Hepatocyte (in vitro differentiated cells): ENCODE data around the gene CRYBG2. TPM values are rescaled to one million over a fixed set of nuclear protein-coding genes. Genes with fewer than 3 reads are reported as not detected.
A peak's percentile ranks its signal among the peaks of the same experiment; 100 is the strongest.

Experiments used
- DNase-seq: peaks from one replicate; pipeline ENCODE4 v3.0.0-alpha.2; 2016; ENCODE audit warnings: low spot score
- H2AFZ ChIP-seq: fragments of 200-600 bp; sonication (generic); 2 replicates; pipeline ENCODE4 v1.6.0; 2016; ENCODE audit warnings: antibody characterized with exemption, mild to moderate bottlenecking
- H3K27ac ChIP-seq: fragments of 200-600 bp; sonication (generic); 2 replicates; pipeline ENCODE4 v1.5.1; 2016; ENCODE audit warnings: mild to moderate bottlenecking
- H3K27me3 ChIP-seq: fragments of 200-600 bp; sonication (generic); 2 replicates; pipeline ENCODE4 v1.6.1; 2016
- H3K36me3 ChIP-seq: fragments of 200-600 bp; sonication (generic); replicated peaks from 2 replicates; pipeline ENCODE4 v1.5.1; 2016; ENCODE audit warnings: low read depth; ENCODE audit not compliant: insufficient read depth
- H3K4me1 ChIP-seq: fragments of 200-600 bp; sonication (generic); 2 replicates; pipeline ENCODE4 v1.5.1; 2016; ENCODE audit warnings: mild to moderate bottlenecking, moderate library complexity; ENCODE audit not compliant: insufficient read depth
- H3K4me2 ChIP-seq: fragments of 200-600 bp; sonication (generic); 2 replicates; pipeline ENCODE4 v1.6.0; 2016
- H3K4me3 ChIP-seq: fragments of 200-600 bp; sonication (generic); 2 replicates; pipeline ENCODE4 v1.5.1; 2016; ENCODE audit warnings: mild to moderate bottlenecking
- H3K79me2 ChIP-seq: fragments of 200-600 bp; sonication (generic); 2 replicates; pipeline ENCODE4 v1.6.0; 2017; ENCODE audit warnings: mild to moderate bottlenecking
- H3K9me2 ChIP-seq: fragments of 200-600 bp; sonication (generic); replicated peaks from 2 replicates; pipeline ENCODE4 v1.6.0; 2017; ENCODE audit warnings: mild to moderate bottlenecking; ENCODE audit not compliant: insufficient read depth
- H3K9me3 ChIP-seq: fragments of 200-600 bp; sonication (generic); 2 replicates; pipeline ENCODE4 v1.5.1; 2016; ENCODE audit warnings: low read depth, mild to moderate bottlenecking
- H4K20me1 ChIP-seq: fragments of 200-600 bp; sonication (generic); 2 replicates; pipeline ENCODE4 v1.6.0; 2016; ENCODE audit warnings: mild to moderate bottlenecking; ENCODE audit not compliant: insufficient read depth, poor library complexity, severe bottlenecking
- EZH2 ChIP-seq: fragments of 200-600 bp; sonication (generic); IDR thresholded peaks from 2 replicates; pipeline ENCODE4 v1.6.1; 2016; ENCODE audit warnings: antibody characterized with exemption, mild to moderate bottlenecking, borderline replicate concordance
- EZH2phosphoT487 ChIP-seq: fragments of 200-600 bp; sonication (generic); IDR thresholded peaks from one replicate; pipeline ENCODE4 v1.6.1; 2018; ENCODE audit warnings: antibody characterized with exemption, mild to moderate bottlenecking, low read depth, moderate library complexity; ENCODE audit not compliant: unreplicated experiment, severe bottlenecking
- WGBS: methylation state at CpG from one replicate; pipeline ENCODE4 v1.1.6; 2016; ENCODE audit warnings: low lambda C conversion rate; ENCODE audit errors: missing lambda C conversion rate; 5-methylcytosine and 5-hydroxymethylcytosine counted together
- polyA plus RNA-seq: library from polyadenylated mRNA; unstranded; fragments of >200 nt; fragmentation: Nextera tagmentation; extraction: Ambion mirVana; gene quantifications from 2 replicates; pipeline ENCODE4 v1.2.1, GENCODE V29; 2016
- total RNA-seq: library from RNA; depleted of rRNA; stranded (reverse); fragments of >200 nt; gene quantifications from 2 replicates; pipeline ENCODE4 v1.2.3, GENCODE V29; 2014
- TF ChIP-seq, protein P1 (sequence below): fragments of 200-600 bp; sonication (generic); IDR thresholded peaks from 2 replicates; pipeline ENCODE4 v1.5.1; 2016; ENCODE audit warnings: antibody characterized with exemption, mild to moderate bottlenecking; ENCODE audit not compliant: poor library complexity

CRYBG2 gene
- total and polyA plus RNA-seq, 2 experiments from 2014 or later: 15.6 to 20.1 TPM

DNA sequence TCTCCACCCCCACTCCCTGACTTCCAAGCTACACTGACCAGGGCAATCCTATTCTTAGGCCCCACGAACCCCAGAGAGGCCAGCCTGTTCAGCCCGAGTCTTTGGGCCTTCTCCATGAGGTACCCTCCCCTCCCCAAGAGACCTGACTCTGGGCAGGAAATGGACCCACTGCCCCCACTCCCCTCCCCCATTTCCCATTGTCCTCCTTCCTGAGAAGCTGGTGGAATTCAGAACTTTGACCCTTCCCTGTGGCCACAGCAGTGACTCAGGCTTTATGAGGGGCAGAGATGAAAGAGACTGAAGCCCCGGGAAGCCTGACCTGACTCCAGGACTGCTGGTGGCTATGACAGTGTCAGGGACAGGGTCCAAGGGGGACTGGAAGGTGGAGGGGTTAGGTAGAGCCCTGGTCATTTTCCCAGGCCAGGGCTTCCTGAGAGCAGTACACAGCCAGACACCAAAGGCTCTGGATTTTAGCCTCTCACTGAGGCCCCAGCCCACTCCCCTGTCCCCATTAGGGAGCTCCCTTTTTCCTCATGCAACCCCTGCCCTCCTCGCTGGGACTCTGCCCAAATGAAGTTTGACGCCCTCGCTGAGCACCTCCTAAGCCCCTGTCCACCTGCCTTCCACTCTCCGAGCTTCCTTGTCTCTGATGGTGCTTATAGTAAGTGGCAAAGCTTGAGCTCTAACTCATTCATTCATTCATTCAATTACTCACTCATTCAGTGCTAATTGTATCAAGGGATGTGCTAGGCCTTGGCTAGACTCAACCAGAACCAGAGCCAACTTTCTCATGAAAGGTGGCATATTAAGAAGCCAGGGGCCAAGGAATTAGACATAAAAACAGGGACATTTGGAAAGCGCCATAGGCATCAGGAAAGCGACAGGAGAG is 3.0 kb downstream of the CRYBG2 start:
- H3K4me3 ChIP-seq: no peak overlapping the region
- H3K9me2 ChIP-seq: no peaks in the 10 kb centered on the region
- H3K4me2 ChIP-seq: peak overlapping the region; percentile 60
- peaks cover 11% of the 10 kb centered on the region for H3K79me2 ChIP-seq
- no peak for TF ChIP-seq EZH2phosphoT487
- TF ChIP-seq, protein P1, sequence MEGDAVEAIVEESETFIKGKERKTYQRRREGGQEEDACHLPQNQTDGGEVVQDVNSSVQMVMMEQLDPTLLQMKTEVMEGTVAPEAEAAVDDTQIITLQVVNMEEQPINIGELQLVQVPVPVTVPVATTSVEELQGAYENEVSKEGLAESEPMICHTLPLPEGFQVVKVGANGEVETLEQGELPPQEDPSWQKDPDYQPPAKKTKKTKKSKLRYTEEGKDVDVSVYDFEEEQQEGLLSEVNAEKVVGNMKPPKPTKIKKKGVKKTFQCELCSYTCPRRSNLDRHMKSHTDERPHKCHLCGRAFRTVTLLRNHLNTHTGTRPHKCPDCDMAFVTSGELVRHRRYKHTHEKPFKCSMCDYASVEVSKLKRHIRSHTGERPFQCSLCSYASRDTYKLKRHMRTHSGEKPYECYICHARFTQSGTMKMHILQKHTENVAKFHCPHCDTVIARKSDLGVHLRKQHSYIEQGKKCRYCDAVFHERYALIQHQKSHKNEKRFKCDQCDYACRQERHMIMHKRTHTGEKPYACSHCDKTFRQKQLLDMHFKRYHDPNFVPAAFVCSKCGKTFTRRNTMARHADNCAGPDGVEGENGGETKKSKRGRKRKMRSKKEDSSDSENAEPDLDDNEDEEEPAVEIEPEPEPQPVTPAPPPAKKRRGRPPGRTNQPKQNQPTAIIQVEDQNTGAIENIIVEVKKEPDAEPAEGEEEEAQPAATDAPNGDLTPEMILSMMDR: no peak
- TF ChIP-seq EZH2: no peak
- H4K20me1 ChIP-seq: no peaks in the 10 kb centered on the region
- peak; percentile 84 for DNase-seq
- peaks cover 39% of the 10 kb centered on the region for H3K4me1 ChIP-seq
- no peaks in the 10 kb centered on the region for H3K36me3 ChIP-seq
- peak overlapping the region; percentile 100 for H3K27ac ChIP-seq
- no peak overlapping the region for H2AFZ ChIP-seq
- 63% methylated on average over 9 of the region's 9 CpGs for WGBS
- H3K27me3 ChIP-seq: no peaks in the 10 kb centered on the region
- H3K9me3 ChIP-seq: no peaks in the 10 kb centered on the region

DNA sequence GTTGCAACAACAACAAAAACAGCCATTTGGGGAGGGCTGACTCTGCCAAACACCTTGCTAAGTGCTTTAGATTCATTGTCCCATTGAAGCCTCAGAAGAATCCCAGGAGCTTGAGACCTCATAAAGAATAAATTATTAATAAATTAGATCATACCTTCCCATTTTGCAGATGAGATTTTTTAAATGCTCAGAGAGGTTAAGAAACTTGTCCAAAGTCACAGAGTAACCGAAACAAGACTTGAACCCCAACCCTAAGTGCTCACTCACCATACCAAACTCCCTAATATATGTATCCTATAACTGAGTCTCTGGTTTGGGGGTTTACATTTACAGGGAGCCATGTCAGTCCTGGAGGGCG is 3.6 kb downstream of the CRYBG2 start:
- H3K4me1 ChIP-seq: peaks cover 39% of the 10 kb centered on the region
- no peaks in the 10 kb centered on the region for H3K36me3 ChIP-seq
- 63% methylated on average over 2 of the region's 2 CpGs for WGBS
- no peak overlapping the region for H2AFZ ChIP-seq
- no peaks in the 10 kb centered on the region for H3K9me2 ChIP-seq
- H3K79me2 ChIP-seq: peaks cover 11% of the 10 kb centered on the region
- peak overlapping the region; percentile 100 for H3K27ac ChIP-seq
- no peak overlapping the region for H3K4me3 ChIP-seq
- peak overlapping the region; percentile 60 for H3K4me2 ChIP-seq
- no peak for DNase-seq
- H3K9me3 ChIP-seq: no peaks in the 10 kb centered on the region
- TF ChIP-seq, protein P1: no peak
- TF ChIP-seq EZH2phosphoT487: no peak
- TF ChIP-seq EZH2: no peak
- H4K20me1 ChIP-seq: no peaks in the 10 kb centered on the region
- no peaks in the 10 kb centered on the region for H3K27me3 ChIP-seq

DNA sequence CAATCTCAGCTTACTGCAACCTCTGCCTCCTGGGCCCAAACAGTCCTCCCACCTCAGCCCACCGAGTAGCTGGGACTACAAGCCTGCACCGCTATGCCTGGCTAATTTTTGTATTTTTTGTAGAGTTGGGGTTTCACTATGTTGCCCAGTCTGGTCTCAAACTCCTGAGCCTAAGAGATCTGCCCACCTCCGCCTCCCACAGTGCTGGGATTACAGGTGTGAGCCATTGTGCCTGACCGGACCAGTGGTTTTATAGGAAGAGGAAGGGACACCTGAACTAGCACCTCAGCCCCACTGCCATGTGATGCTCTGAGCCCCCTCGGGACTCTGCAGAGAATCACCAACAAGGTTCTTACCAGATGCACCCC is 4.1 kb downstream of the CRYBG2 start:
- H3K4me3 ChIP-seq: no peak overlapping the region
- no peak overlapping the region for H2AFZ ChIP-seq
- no peaks in the 10 kb centered on the region for H4K20me1 ChIP-seq
- H3K27ac ChIP-seq: peak overlapping the region; percentile 100
- H3K4me2 ChIP-seq: peak overlapping the region; percentile 60
- H3K4me1 ChIP-seq: peaks cover 36% of the 10 kb centered on the region
- peaks cover 11% of the 10 kb centered on the region for H3K79me2 ChIP-seq
- H3K27me3 ChIP-seq: no peaks in the 10 kb centered on the region
- H3K9me2 ChIP-seq: no peaks in the 10 kb centered on the region
- no peak for TF ChIP-seq EZH2
- TF ChIP-seq, protein P1: no peak
- no peak for TF ChIP-seq EZH2phosphoT487
- no peak for DNase-seq
- WGBS: 85% methylated on average over 5 of the region's 5 CpGs
- H3K9me3 ChIP-seq: no peaks in the 10 kb centered on the region
- no peaks in the 10 kb centered on the region for H3K36me3 ChIP-seq
